Gastrocnemius medialis (tissue), 4 donors: ENCODE measurements around the gene CAMTA1.

Experiments
- POLR2A ChIP-seq, 2 donors: fragments of 450-650 bp; IDR thresholded peaks; one replicate each; pipeline ENCODE4 v1.6.1; 2017; ENCODE audit warnings: antibody characterized with exemption in 2 of 2, mild to moderate bottlenecking in 2 of 2, moderate library complexity in 2 of 2
- TF ChIP-seq, protein P1 (sequence below), 5 experiments: fragments of 450-650 bp in 3 of 5; fragments of 200-600 bp in 2 of 5; sonication (generic) in 2 of 5; IDR thresholded peaks in 4 of 5; conservative IDR thresholded peaks in 1 of 5; 1 replicate in 4 of 5; 2 replicates in 1 of 5; pipeline ENCODE4 v1.5.1; 2016 to 2019; ENCODE audit warnings: antibody characterized with exemption in 5 of 5, mild to moderate bottlenecking in 3 of 5, moderate library complexity in 3 of 5

DNA sequence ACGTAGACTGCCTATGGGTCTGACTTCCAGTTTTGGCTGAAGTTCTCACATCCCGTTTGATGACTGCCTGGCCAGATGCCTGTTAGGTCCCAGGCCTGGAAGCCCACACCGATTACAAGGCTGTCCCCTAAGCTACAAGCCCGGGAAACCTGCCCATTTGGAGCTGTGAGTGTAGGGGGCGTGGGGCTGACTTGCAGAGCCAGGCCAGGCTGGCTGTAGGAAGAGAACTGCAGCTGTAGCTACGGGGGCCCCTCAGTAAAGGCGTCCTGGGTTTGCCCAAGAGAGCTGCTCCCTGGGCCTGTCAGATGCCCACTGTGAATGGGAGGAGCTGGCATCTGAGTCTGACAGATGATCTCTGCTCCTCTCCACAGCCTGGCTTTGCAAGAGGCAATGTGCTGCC lies 199.7 kb downstream of the CAMTA1 start:
- TF ChIP-seq, protein P1, sequence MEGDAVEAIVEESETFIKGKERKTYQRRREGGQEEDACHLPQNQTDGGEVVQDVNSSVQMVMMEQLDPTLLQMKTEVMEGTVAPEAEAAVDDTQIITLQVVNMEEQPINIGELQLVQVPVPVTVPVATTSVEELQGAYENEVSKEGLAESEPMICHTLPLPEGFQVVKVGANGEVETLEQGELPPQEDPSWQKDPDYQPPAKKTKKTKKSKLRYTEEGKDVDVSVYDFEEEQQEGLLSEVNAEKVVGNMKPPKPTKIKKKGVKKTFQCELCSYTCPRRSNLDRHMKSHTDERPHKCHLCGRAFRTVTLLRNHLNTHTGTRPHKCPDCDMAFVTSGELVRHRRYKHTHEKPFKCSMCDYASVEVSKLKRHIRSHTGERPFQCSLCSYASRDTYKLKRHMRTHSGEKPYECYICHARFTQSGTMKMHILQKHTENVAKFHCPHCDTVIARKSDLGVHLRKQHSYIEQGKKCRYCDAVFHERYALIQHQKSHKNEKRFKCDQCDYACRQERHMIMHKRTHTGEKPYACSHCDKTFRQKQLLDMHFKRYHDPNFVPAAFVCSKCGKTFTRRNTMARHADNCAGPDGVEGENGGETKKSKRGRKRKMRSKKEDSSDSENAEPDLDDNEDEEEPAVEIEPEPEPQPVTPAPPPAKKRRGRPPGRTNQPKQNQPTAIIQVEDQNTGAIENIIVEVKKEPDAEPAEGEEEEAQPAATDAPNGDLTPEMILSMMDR (IDR thresholded peaks at IDR 0.05 in 4 of 5, conservative IDR thresholded peaks at IDR 0.05 in 1 of 5), result no peak
- TF ChIP-seq POLR2A (IDR thresholded peaks at IDR 0.05), result no peak
